ENCODE results near the gene ADCY3.

ADCY3 gene

DNA sequence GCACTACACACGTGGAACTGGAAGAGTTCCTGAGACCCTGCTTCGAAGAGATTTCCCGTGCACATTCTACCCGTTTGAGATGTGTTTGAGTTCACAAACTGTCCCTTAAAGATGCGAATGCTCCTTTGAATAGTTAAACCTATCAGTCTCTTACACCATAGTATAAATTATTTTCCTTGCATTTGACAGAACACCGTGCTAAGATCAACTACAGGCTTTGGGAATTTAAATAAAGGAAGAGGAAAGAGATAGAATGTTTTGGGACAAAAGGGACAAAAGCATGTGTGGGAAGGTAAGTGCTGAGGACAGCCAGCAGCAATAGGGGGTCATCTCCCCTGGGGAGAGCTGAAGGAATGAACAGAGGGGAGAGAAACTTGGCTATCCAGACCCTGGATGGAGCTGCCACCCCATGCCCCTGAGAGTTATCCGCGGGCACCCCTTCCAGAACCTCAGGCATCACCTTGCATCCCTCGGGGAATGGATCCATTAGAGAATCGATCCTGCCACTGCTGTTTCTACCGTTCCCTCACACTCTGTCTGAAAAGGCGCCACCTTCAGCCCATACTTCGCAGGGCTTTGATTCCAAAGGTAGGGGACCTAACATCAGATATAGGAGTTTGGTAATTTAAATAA is 888 bp upstream of the ADCY3 start:
- TF ChIP-seq, protein P1, sequence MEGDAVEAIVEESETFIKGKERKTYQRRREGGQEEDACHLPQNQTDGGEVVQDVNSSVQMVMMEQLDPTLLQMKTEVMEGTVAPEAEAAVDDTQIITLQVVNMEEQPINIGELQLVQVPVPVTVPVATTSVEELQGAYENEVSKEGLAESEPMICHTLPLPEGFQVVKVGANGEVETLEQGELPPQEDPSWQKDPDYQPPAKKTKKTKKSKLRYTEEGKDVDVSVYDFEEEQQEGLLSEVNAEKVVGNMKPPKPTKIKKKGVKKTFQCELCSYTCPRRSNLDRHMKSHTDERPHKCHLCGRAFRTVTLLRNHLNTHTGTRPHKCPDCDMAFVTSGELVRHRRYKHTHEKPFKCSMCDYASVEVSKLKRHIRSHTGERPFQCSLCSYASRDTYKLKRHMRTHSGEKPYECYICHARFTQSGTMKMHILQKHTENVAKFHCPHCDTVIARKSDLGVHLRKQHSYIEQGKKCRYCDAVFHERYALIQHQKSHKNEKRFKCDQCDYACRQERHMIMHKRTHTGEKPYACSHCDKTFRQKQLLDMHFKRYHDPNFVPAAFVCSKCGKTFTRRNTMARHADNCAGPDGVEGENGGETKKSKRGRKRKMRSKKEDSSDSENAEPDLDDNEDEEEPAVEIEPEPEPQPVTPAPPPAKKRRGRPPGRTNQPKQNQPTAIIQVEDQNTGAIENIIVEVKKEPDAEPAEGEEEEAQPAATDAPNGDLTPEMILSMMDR (IDR thresholded peaks at IDR 0.05; ENCODE audit: low read depth, low read length, missing control alignments), result peak; percentile 41
- H3K4me3 ChIP-seq (ENCODE audit: low read depth, low read length), result peak overlapping the region; percentile 73
- DNase-seq (ENCODE audit: low read depth), result no peak

DNA sequence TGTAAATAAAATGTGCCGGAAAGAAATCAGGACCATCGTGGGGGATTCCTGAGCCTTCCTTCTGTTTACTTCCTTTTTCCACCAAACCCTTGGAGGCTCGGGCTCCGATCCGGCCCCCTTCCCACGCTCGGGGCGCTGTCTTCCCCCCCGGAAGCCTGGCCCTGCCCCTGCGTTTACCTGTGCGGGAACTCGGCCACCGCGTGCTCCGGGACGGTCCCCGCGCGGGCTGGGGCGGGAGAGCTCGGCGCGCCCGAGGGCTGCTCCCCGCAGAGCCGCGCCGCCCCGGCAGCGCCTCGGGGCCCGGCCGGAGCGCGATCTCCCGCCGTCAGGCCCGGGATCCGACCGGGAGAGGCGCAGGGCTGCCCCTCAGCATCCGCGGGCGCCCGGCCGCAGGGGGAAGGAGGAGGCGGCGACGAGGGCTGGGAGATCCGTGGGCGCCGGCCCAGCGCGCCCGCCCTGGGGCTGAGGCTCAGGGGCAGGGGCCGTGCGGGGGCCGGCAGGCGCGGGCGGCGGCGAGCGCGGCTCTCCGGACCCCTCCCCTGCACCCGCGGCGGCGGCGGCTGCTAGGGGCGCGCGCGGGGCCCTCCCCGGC is 435 bp downstream of the ADCY3 start:
- no peak for DNase-seq (ENCODE audit: low read depth)

DNA sequence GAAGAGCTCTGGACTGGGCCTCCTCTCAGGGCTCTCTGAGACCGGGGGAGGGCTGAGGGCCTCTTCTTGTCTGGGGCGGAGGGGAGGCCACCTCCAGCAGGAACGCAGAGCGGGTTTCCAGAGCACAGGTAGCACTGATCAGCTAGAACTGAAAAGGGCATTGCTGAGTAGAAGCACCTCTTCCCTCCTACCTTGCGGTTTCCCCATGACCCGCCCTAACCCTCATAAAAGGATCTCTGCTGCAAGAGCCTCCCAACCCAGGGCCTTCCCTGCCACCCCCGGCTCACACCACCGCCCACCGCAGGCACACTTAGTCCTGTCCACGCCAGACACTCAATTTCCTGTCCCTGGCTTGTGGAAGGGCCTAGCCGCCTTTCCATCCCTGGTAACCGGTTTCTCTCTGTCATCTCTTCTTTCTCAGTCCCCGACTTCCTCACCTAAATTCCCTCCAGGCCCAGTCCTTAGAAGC is 966 bp downstream of the ADCY3 start:
- TF ChIP-seq, protein P1 (IDR thresholded peaks at IDR 0.05; ENCODE audit: low read depth, low read length, missing control alignments), result no peak
- DNase-seq (ENCODE audit: low read depth), result peak; percentile 42

More for the DNA sequence above, 435 bp downstream of the ADCY3 start:
- H3K4me3 ChIP-seq (ENCODE audit: low read depth, low read length), result peak overlapping the region; percentile 73
- TF ChIP-seq, protein P1 (IDR thresholded peaks at IDR 0.05; ENCODE audit: low read depth, low read length, missing control alignments), result no peak

DNA sequence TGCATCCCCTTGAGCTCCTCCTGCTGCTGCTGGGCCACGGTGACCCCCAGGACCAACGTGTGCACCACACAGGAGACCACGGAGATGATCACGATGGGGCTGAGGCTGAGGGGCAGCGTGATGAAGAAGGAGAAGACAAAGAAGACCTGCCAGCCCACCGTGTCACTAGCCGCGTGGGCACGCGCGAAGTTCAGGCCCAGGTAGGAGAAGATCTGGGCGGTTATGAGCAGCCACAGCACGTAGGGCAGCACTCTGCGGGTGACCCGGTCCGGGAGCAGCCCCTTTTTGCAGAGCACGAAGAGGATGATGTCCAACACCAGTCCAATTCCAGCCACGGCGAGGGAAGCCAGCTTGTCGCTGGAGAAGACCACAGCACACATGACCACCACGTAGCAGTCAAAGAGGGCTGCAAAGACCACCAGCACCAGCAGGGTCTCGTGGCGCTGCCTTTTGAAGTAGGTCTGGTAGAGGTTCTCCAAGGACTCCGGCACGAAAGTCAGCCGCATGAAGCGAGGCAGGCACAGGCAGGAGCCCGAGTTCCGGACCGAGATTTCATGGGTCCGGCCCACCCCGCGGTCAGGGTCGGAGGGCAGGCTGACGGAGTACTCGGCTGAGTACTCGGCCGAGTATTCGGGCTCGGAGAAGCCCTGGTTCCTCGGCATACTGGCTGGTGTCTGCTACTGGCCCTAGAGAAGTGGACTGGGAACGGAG is 1.6 kb downstream of the ADCY3 start:
- TF ChIP-seq, protein P1 (IDR thresholded peaks at IDR 0.05; ENCODE audit: low read depth, low read length, missing control alignments), result no peak
- DNase-seq (ENCODE audit: low read depth), result no peak
- H3K4me3 ChIP-seq (ENCODE audit: low read depth, low read length), result peak overlapping the region; percentile 73

More for the DNA sequence above, 966 bp downstream of the ADCY3 start:
- H3K4me3 ChIP-seq (ENCODE audit: low read depth, low read length), result peak overlapping the region; percentile 73

DNA sequence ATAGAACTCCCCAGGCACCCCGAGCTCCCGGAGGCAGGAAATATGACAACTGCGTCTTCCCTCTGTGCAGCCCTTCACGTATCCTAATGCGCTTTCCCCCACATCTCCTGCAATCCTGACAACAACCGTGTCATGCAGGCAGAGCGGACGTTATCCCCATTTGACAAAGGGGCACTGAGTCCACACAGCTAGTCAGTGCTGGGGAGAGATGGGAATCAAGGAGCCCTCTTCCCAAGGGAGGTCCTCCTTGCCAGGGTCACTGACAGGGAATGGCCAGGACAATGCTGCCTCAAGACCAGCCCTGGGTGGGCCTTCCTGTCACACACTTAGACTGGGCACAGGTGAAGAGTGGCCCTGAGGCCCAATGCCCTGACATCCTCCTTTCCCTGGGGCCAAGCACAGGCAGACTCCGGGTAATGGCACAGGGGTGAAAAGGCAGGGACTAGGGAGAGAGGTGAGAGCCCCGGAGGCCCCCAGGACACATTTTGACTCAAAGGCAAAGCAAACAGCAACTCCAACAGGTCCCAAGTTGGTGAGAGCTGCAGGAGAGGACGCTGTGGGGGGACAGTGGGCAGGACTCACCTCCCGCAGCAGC is 2.2 kb downstream of the ADCY3 start:
- TF ChIP-seq, protein P1 (IDR thresholded peaks at IDR 0.05; ENCODE audit: low read depth, low read length, missing control alignments), result no peak
- H3K4me3 ChIP-seq (ENCODE audit: low read depth, low read length), result peak overlapping the region; percentile 22; the same call in 1 of the 2 replicates
- DNase-seq (ENCODE audit: low read depth), result no peak

DNA sequence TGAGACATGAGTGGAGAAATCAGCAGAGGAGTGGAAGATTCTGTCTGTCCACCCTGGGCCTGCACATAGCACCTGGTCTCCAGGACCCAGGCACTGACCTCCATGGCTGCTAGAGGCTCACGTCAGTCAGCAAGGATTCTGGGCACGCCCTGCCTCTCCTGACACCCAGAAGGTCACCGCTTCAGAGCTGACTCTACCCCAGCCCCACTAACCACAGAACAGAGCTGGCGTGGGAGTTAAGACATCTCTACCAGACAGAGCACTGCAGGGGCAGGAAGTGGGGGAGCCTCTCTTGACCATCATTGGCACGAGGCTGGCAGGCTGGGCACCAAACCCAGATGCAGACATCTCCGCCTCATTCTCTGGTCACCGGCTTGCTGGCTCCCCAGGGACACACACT is 3.0 kb downstream of the ADCY3 start:
- DNase-seq (ENCODE audit: low read depth), result no peak
- no peak overlapping the region; the same call in 1 of the 2 replicates for H3K4me3 ChIP-seq (ENCODE audit: low read depth, low read length)
- TF ChIP-seq, protein P1 (IDR thresholded peaks at IDR 0.05; ENCODE audit: low read depth, low read length, missing control alignments), result no peak

Measured in GM12864 (cell line).